GM21529 (cell line): ENCODE data around the gene TXK.
A peak's percentile ranks its signal among the peaks of the same experiment; 100 is the strongest.

Experiments used
- ATAC-seq: cut with Tn5 transposase; IDR thresholded peaks from one replicate; pipeline ENCODE4 v1.9.1; 2021; ENCODE audit not compliant: unreplicated experiment

Gene TXK

DNA sequence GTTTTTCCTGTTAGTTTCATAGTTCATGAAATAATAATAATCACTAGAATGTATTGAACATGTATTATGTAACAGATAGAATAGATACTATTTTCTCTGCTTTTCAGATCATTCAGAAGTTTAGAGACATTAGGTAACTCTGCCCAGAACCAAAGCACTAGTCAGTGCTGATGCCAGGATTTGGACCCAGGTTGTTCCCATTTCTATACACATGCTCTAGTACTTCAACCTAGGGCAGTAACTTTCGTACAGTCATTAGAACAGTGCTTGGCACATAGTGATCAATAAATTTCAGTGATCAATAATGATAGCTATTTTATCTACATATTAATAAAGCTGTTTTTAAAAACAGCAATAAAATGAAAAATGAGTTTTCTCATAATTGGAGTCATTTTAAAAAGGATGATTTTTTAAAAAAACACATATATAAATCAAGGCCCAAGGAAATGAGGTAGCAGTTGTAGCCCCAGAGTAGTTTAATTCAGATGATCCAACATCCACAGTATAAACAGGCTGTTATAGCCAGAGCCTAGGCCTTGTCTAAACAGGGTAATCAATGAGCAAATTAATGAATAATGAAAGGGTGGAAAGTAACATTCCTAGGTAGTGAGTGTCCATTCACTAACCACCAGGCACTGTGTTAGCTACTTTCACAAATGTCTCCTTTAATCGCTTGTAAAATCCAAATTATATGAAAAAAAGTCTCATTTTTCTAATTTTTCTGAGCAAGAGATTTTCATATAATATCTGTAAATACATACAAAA lies 25.6 kb downstream of the TXK start:
- ATAC-seq = no peak

GRCh38 chr4:48105230-48105629 lies 28.8 kb downstream of the TXK start:
- ATAC-seq = no peak

GRCh38 chr4:48103483-48104139 lies 30.4 kb downstream of the TXK start:
- peak; percentile 81 for ATAC-seq

DNA sequence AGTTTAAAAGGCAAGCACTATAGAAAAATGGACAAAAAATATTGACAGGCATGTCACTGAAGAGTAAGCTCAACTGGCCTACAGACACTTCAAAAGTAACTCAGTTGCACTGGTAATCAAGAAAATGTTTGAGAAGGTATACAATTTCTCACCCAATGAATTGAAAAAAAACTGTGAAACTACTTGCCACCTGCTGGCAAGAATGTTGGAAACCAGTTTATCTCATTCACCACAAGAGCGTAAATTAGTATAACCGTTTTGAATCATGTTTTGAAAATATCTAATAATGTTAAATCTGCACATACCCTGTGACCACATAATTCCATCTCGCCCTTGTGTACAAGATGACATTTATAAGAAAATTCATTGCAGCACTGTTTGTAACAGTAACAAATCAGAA lies 31.7 kb downstream of the TXK start:
- ATAC-seq = no peak

DNA sequence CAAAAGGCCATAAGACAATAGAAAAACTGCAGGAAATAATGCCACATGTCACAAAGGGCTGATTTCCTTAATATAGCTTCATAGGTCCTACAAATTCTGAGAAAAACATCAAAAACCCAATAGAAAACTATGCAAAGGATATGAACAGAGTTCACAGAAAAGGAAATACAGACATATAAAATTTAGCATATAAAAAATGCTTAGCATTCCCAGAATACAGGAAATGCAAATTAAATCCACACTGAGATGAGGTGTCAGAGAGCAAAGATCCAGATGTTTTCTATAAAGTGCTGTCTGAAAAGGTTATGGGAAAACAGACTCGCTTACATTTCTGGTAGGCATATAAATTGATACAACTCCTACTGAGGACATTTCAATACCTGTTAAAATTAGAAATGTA lies 33.8 kb downstream of the TXK start:
- ATAC-seq = no peak

DNA sequence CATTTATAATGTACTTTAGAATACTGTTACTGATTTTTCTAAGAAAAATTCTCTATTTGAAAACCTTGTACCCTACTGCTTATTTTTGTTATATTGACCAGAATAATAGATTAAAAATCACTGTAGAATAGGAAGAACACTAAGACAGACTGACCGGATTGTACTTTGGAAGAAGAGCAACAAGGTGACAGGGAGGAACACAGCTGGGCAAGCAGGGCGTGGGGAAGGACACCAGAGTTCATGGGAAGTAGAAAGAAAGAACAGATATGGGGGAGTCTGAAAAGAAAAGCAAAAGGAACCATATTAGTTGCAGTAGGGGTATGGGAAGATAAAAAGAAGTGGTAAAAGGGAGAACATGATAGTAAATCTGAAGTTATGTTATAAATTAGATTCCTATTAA lies 38.6 kb downstream of the TXK start:
- no peak for ATAC-seq

DNA sequence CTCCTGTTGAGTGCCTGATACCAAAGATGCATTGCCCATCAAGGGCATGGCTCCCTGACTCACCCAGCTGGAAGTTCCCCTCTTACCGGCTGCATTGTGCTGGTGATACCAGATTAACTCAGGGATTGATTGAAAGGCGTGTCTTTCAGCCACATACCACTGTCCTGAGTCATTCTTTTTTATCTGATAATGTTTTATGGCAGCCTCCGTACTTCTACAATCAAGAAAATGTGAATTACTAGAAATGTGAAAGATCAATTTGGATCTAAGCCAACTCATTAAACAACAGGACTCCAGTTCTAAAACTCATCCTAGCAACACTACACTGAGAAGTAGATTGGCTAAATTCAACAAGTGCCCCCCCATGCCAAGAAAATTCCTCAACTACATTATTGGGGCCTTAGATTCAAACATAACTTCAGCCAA lies 40.0 kb downstream of the TXK start:
- no peak for ATAC-seq

- no peak for ATAC-seq
Observed at GRCh38 chr4:48090621-48091020, 43.4 kb downstream of the TXK start.

DNA sequence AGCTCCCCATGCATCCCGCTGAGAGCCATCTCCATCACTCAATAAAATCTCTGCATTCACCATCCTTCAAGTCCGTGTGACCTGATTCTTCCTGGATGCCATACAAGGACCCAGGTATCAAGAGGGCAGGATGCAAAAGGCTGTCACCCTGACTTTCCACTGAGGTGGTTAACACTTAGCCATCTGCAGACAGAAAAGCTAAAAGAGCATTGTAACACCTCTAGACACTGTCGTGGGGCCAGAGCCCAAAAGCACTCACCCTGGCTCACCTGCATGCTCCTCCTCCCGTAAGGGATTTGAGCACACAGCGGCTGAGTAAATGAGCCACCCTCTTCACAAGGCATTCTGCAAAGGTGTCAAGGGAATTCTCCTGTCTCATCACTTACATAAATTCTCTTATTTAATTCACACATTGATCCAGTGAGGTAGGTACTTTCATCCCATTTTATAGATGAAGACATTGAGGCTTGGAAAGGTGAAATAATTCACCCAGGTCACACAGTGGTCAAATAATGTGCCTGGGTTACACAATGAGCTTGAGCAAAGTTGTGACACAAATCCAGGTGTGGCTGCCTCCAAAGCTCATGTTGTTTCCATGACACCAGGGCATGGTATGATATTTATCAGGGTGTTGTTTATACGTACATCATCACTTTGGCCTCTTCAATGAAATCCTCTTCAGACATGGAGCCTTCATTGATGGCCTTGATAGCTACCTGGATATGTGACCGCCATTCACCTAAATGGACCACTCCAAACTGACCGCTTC lies 48.0 kb downstream of the TXK start:
- ATAC-seq = no peak

- no peak for ATAC-seq
Observed at GRCh38 chr4:48082956-48083355, 51.1 kb downstream of the TXK start.

DNA sequence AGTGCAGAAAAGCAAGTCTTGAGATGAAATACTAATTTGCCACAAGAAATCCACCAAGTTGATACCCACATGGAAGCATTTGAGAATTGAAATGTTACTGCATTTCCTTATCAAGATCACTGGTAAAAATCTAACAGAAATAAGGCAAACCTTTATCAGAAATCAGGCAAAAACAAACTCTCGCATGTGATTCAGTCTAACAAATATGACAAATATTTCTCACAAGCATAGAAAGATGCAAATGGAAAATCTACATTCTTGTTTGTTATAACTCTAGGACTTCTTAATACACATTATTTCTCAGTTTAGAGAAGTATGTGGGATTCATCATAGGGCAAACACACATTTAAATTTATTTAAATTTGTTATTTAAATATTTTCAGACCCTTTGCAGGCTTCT lies 52.9 kb downstream of the TXK start:
- ATAC-seq = no peak

- no peak for ATAC-seq
Observed at GRCh38 chr4:48079972-48080391, 54.1 kb downstream of the TXK start.

GRCh38 chr4:48078862-48079655 lies 55.0 kb downstream of the TXK start:
- ATAC-seq = no peak

- no peak for ATAC-seq
Observed at GRCh38 chr4:48078425-48078824, 55.6 kb downstream of the TXK start.

DNA sequence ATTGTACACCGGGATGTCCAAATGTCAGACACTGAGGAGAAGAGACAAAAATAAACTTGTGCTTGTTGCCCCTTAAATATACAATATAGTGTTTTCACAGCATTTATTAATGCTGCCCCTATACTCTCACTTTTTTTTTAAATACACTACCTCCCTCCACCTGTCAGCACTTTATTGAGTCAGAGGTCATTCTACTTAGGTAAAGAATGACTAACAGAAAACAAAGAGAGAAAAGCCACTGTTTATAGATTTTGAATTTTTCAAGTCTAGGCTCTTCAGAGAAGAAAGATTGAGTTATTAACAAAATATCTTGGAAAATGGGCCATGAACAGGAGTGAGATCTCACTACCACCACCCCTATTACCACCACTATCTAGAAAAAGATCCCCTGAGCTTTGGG lies 59.4 kb downstream of the TXK start:
- no peak for ATAC-seq

DNA sequence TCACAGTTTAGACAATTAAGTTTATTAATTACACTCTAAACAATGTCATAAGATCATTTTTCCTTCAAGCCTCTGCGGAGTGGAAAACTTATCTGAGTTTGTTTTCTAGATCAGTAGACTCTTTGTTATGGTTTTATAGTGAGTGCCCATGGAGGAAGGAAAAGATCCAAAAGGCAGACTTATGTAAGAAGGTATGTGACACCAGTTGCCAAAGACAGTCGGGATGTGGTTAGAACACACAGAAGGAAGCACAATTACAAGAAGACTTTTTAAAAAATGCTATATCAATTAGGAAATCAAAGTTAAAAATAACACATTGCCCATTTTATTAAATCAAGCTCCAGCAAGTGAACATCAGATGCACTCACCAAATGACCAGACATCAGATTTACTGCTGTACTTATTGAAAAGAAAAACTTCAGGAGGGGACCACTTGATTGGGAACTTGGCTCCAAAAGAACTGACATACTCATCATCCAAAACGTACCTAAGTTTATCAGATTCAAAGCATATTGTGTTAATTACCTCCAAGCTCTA lies 60.4 kb downstream of the TXK start:
- ATAC-seq = no peak

GRCh38 chr4:48071191-48071590 lies 62.9 kb downstream of the TXK start:
- no peak for ATAC-seq

DNA sequence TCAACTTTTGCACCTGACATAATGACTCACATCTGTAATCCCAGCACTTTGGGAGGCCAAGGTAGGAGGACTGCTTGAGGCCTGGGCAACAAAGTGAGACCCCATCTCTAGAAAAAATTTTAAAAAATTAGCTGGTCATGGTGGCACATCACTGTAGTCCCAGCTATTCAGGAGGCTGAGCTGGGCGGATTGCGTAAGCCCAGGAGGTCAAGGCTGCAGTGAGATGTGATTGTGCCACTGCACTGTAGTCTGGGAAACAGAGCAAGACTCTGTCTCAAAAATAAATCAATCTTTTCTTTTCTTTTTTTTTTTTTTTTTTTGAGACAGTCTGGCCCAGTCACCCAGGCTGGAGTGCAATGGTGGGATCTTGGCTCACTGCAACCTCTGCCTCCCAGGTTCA lies 65.0 kb downstream of the TXK start:
- no peak for ATAC-seq

DNA sequence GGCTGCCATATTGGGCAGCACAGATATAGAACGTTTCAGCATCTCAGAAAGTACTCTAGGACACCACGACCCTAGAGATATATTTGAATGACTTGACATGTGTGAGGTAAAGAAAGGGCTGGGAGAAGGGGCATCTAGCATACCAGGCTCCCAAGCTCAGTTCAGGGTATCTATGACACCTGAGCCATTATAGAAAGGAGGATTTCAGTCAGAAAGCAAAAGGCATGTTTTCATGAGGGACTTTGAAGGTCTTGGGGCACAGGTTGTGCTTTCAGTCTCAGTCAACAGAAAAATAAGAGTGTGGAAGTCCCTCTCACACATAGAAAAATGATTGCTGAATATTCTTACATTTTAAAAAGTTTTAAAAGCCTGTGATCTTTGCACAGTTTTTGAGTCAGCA lies 65.9 kb downstream of the TXK start:
- ATAC-seq = no peak

GRCh38 chr4:48067536-48067935 lies 66.5 kb downstream of the TXK start:
- no peak for ATAC-seq

GRCh38 chr4:48065587-48066052 lies 68.4 kb downstream of the TXK start:
- peak; percentile 66 for ATAC-seq
